Activated effector memory CD4-positive, alpha-beta T cell treated with anti-CD3 and anti-CD28 coated beads, Interleukin-2, amount 50 U/mL, for 16 hours (primary cell): ENCODE data around the gene PALM.
A peak's percentile ranks its signal among the peaks of the same experiment; 100 is the strongest.
"Not testable (repeated sequence)": the region's sequence is repeated elsewhere in the genome, so short reads cannot be mapped to it uniquely, and the experiment has no call there.

Source experiments
- DNase-seq: peaks from one replicate; pipeline ENCODE4 v3.0.0-alpha.2; 2020

PALM gene

DNA sequence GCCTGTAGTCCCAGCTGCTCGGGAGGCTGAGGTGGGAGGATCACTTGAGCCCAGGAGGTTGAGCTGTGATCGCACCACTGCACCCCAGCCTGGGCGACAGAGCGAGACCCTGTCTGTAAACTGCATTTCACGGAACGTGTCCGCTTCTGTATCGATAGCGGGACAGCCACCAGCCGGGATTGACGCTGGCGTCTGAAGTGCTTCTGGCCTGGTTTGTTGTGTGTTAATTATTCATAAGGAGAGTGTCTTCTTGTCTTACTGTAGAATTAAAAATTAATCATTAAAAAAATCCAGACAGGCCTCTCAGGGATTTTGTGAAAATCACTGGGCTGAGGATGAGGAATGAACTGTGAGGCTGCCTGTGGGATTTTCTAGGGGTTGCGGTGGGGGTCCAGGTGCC is 26.0 kb downstream of the PALM start:
- no peak for DNase-seq

DNA sequence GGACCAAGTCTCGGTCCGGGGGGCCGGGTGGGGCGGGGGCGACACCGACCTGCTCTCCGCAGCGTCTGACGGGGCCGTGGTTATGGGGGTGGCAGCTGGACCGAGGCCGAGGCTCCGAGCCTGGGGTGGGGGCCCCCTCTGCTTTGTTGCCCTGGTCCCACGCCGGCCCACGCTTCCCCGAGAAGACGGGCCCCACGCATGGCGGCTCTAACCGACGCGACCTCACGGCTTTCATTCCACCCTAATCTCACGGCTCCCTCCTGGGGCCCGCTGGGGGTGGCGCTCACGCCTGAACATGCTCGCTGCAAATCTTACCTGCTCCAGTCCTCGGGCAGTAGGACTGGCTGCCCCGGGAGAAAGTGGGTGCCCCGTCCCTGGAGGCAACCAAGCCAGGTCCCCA is 27.4 kb downstream of the PALM start:
- no peak for DNase-seq

DNA sequence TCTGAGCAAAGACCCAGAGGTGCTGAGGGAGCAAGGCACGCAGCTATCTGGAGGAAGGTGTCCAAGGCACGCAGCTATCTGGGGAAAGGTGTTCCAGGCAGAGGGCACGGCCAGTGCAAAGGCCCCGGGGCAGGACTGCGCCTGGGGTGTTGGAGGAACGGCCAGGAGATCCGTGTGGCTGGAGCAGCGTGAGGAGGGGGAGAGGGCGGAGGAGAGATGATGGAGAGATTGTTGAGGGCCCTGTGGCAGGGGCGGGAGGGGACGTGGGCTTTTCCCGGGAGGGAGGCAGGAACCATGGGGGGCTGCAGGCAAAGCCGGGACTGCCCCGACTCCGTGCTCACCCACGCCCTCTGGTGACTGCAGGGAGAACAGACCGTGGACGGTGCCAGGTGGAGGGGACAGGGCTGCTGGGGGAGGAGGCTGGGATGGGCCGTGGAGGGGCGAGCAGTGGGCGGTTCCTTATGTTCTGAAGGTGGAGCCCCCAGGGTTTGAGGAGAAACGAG is 28.9 kb downstream of the PALM start:
- DNase-seq = peak; percentile 86

DNA sequence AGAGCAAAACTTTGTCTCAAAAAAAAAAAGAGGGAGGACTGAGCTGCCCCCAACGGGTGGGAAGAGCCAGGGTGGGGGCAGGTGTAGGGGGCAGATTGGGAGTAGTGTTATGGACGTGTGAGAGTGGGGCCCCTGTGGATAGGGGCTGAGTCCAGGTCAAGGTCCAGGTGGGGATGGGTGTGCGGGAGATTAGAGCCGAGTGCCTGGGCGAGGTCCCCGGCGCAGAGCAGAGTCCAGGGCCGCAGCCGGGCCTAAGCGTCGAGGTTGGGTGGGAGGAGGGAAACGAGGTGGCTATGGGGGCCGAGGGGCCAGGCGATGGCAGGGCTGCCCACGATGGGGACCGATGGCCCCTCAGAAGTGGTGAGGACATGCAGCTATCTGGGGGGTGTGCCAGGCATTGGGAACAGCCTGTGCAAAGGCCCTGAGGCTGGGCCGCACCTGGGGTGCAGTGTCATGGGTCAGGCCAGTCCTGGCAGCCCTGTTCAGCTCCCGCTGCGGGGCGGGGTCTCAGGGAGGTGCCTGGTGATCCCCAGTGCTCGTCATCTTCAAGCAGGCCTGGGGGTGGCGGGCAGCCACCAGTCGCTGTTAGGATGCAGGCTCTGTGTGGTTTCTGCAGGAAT is 29.9 kb downstream of the PALM start:
- no peak for DNase-seq

DNA sequence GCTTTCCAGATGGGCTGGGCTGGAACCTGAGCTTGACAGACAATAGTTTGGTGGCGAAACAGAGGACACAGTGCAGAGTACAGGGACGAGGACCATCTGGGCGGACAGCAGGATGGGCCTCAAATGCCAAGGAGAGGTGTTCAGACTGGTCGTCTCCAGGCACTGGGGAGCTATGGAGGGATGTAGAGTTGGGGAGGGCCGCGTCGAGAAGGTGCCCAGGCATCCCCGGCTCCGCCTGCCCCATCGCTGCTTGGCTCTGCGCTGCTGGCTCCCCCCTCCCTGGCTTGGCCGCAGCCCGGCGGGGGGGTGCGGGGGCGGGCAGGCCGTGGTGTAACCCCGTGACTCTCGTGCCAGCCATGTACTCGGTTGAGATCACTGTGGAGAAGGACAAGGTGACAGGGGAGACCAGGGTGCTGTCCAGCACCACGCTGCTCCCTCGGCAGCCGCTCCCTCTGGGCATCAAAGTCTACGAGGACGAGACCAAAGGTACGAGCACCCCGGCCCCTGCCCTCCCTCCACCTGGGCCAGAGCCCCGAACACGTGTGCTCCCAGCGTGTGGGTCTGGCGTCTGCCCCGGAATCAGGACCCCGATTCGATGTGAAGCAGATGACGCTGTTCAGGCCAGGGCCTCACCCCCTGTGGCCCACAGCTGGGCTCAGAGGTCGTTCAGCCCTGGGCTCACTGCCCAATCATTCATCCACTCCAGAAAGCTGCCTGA is 31.4 kb downstream of the PALM start:
- no peak for DNase-seq

DNA sequence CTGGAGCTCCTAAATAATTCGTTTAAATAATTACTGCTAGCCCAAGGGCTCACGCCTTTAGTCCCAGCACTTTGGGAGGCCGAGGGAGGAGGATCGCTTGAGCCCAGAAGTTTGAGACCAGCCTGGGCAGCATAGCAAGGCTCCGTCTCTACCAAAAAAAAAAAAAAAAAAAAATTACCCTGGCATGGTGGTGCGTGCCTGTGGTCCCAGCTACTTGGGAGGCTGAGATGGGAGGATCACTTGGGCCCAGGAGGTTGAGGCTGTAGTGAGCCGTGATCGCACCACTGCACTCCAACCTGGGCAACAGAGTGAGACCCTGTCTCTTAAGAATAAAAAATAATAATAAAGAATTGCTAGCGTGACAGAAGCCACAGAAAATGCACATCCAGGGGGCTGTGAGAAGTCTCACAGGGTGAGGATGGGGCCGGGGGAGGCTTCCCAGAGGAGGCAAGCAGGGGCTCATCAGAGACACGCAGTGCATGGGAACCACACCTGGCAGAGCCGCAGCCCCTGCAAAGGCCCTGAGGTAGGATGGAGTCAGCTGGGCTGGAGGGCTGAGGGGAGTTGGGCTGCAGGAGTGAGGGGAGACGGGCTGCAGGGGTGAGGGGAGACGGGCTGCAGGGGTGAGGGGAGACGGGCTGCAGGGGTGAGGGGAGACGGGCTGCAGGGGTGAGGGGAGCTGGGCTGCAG is 32.2 kb downstream of the PALM start:
- peak; percentile 66 for DNase-seq

DNA sequence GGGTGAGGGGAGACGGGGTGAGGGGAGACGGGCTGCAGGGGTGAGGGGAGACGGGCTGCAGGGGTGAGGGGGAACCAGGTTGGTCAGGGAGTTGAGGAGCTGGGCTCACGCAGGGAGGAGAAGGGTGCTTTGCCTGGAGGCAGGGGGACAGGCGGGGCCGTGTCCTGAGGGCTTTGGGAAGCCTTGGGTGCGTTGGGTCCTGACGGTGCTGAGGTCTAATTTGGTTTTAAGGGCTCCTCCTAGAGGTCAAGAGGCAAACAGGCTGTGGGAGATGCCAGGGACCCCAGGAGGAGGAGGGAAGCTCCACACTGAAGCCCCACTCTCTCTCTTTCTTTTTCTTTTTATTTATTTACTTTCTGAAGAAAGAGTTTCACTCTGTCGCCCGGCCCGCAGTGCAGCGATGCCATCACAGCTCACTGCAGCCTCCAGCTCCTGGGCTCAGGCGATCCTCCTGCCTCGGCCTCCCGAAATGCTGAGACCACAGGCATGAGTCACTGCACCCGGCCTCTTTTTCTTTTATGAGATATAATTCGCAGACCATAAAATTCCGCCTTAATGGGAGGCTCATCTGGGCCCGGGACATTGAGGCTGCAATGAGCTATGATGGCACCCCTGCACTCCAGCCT is 32.9 kb downstream of the PALM start:
- peak; percentile 70 for DNase-seq

DNA sequence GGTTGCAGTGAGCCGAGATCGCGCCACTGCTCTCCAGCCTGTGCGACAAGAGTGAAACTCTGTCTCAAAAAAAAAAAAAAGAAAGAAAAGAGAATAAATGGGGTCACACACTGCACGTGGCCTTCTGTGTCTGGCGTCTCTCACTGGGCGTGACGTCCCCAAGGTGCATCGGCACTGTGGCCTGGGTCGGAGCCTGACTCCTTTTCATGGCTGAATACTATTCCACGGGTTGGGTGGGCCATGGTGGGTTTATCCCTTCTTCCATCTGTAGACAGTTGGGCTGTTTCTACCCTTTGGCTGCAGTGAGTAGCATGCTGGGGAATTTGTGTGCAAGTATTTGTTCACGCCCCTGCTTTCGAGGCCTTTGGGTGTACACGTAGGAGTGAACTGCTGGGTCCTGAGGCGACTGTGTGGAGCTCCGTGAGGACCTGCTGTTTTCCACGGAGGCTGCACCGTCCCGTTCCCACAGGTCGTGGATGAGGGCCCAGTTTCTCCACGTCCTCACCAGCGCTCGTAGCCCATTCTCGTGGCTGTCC is 33.9 kb downstream of the PALM start:
- DNase-seq = no peak

DNA sequence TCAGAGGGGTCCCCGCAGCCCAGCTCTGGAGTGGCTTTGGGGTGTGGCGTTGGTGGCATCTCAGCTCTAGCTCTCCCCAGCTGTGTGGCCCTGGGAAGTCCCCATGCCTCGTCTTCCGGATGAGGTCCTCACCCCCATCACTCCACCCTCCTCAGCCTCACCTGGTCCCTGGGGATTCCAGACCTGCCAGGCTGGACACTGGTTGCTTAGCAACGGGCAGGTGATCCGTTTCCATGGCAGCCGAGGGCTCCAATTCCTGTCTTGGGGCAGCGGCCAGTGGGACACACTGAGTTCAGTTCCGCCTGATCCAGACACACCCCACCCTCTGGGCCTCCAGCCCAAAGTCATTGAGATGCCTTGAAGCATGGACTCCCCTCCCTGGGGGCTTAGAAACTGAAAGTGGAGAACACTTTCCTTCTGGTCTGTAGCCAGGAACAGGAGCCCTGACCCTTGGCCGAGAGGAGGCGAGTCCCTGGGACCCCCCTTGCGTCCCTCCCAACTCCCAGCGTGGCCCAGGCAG is 34.5 kb downstream of the PALM start:
- DNase-seq = no peak

DNA sequence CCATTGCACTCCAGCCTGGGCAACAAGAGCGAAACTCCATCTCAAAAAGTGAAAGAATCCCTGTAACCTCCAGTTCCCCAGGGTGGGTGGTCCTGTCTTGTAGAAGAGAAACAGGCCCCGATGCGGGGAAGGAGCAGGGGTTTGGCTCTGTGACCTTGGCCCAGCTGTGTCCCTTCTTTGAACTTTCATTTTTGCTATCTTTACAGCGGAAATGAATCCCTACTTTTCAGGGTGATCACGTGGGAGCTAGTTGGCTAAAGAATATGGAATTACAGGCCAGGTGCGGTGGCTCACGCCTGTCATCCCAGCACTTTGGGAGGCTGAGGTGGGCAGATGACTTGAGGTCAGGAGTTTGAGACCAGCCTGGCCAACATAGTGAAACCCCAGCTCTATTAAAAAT is 36.4 kb downstream of the PALM start:
- DNase-seq = not testable (repeated sequence)

DNA sequence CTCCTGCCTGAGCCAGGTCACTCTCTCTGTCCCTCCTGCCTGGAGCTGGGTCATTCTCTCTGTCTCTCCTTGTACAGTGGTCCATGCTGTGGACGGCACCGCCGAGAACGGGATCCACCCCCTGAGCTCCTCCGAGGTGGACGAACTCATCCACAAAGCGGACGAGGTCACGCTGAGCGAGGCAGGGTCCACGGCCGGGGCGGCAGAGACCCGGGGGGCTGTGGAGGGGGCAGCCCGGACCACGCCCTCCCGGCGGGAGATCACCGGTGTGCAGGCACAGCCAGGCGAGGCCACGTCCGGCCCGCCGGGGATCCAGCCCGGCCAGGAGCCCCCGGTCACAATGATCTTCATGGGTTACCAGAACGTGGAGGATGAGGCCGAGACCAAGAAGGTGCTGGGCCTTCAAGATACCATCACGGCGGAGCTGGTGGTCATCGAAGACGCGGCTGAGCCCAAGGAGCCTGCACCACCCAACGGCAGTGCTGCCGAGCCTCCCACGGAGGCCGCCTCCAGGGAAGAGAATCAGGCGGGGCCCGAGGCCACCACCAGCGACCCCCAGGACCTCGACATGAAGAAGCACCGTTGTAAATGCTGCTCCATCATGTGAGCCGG is 37.6 kb downstream of the PALM start:
- DNase-seq = no peak

DNA sequence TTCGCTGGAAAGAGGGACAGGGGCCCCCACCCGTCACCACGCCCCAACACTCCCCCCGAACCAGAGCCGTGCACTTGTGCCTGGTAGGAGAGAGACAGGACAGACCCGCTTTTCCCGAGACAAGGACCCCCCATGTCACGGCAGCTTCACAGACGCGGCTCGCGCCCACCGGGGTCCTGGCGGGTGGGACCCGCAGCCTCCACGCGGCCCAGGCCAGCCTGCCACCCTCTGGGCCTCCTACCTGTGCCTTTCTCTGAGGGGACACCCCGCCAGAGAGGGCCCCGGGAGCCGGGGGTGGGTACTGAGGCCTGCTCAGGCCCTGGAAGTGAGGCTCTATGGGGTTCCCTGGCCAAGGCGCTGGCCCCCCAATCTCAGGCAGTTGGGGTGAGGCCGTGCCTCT is 38.2 kb downstream of the PALM start:
- DNase-seq = no peak

DNA sequence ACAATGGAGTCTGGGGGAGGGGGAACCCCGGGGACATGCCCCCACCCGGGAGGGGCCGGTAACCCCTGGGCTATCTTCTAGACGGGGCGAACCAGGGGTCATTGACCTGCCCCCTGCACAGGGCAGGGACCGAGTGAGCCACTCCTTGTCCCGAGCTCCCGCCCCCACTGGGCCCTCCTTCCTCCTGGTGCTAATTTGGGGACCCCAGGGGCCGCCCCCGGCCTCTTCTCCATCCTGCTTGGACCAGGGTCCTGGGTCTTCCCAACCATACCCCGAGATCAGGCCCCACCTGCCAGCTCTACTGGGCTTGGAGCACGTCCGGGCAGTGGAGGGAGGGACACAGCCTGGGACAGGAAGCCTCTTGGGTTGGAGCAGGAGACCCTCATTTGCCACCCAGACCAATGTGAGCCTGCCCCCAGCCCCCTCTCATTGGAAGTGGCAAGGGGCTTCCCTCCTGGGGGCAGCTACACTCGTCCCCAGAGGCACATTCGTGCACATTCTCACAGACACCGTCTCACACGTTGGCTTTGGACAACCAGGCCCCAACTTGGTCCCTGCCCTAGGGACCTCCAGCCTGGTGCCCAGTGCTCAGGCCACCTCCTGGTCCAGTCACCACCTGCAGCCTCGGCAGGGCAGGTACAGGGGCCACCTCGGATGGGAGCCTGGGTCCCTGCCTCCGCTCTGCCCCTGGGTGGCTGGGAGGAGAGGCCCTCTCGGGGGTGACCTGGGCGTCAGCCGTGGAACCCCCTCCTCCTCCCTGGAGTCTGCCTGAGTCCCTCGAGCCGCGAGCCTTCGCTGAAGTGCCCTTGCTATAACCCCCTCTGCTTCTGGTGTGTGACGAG is 38.9 kb downstream of the PALM start:
- DNase-seq = no peak

DNA sequence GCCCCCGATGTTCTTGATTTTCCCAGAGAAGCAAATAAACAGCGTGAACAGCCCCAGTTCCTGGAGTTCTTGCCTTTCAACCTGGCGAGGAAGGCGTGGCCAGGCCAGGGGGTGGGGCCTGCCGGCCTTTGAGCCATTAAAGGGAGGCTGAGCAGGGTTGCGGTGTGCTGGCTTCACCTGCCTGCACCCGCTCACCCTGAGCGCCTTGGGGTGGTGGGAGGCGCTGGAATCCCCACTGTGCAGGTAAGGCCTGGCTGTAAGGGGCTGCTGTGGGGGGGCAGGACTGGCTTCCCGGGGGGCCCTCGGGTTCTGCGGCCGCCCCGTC is 39.5 kb downstream of the PALM start:
- DNase-seq = no peak

DNA sequence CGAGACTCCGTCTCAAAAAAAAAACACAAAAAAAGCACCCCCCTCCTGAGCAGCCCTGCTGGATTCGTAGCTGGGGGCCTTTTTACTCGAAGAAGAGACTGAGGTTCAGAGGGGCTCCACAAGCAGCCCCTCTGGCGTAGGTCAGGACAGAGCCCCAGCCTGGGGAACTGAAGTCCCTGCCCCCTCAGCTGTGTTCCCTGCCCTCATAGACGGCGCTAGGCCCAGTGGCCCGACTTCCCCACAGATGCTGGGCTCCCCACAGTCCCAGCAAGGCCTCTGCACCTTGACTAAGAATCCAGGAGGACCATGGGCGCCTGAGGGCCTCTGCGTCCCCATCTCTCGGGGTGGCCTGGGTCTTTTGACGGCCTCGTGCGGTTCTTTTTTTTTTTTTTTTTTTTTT is 41.1 kb downstream of the PALM start:
- DNase-seq = no peak

DNA sequence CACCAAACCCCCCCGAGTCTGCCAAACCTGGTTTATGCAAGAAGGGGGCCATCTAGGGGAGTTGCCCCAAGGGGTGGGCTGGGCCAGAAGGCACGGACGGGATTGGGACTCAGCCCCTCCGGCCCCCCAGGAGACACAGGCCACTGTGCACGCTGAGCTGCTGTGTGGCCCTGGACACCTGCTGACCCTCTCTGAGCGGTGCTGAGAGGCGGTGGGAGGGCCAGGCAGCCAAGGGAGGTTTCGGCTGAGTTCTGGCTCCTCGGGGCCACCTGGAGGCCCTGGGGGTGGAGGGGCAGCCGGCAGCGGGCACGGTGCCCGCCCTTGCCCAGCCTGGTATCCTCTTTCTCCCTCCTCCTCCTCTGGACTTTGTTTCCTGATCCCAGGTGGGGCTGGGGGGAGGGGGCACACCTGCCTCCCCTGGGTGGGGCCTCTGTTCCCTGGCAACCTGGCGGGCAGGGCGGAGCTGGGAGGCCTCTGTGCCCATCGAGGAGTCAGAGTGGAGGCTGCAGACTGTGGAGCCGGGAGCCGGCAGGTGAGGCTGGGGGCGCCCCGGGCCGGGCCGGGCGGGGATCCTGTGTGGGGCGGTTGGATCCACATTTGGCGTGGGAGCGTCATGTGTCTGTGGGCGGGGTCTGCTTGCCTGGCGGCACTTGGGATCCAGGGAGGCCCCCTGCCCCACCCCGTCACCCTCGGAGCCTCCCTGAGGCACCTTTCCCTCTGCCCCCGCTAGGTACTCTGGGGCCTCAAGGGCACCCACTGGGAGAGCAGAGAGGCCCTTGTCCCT is 42.1 kb downstream of the PALM start, which contains the start of gene MISP:
TSS of gene MISP (plus strand) at position 473 of the 784 bp plus-strand sequence. CDS start 5,835 bp downstream, outside the sequence.
- DNase-seq = no peak

DNA sequence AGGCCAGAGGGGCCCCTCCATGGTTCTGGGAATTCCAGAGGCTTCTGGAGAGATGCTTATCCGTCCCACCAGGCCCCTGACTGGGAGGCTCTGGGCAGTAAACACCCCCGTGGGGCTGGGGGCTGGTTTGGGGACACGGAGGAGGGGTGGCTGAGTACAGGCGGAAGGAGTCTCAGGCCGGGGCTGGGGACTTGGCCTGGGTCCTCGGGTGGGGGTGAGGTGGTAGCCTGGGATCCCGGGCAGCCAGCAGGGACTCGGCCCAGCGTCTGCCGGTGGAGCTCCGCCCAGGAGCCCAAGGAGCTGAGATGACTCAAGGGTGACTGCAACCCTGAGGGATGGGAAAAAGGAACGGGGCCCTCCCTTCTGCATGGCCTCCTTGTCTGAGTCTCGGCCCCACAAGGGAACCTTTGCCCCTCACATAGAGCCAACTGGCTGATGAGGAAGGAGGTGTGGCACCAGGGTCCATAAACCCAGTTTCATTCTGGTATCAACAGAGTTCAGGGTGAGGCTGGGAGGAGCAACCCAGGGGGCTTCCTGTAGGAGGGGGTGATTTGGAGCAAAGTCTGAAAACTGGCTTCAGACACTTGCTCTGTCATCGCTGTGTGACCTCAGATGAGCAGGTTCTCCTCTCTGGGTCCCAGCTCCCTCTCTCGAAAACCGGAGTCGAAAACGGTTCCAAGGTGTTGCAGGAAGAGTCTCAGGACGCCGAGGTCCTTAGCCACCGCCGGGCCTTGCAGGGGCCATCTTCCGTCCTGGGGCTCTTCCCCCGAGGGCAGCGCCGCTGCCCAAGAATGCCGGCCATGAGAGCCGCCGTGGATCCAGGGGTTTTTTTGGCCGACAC is 43.0 kb downstream of the PALM start:
- no peak for DNase-seq

DNA sequence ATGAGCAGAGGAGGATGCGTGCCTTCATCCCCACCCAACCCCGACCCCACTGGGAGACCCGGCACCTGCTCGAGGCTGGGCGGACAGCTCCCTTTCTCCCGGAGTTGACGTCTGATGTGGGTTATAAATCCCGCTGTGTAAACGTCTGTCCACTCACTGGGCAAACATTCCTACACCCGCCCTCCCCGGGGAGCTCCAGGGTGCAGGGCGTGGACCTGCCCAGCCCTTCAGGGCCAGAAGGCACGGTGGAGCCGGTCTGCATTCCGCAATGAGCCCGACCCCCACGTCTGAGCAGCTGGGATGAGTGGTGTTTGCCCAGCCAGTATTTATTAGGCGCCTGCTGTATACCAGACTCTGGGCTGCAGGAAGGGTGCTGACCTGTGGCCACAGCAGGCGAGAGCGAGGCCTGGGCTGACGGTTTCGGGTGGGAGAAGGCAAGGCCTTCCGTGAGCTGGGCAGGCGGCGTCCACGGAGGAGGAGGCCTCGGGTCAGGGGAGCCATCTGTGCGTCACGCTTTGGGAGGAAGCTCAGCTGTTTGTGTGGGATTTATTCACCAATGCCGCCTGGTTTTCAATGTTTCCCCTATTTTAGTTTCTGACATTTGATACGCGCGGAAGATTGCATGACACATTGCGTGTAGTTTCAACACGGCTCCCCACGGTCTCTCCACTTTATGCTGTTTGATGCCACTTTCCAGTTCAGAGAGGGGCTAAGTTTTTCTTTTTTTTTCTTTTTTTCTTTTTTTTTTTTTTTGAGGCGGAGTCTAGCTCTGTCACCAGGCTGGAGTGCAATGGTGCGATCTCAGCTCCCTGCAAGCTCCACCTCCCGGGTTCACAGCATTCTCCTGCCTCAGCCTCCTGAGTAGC is 44.1 kb downstream of the PALM start:
- no peak for DNase-seq

DNA sequence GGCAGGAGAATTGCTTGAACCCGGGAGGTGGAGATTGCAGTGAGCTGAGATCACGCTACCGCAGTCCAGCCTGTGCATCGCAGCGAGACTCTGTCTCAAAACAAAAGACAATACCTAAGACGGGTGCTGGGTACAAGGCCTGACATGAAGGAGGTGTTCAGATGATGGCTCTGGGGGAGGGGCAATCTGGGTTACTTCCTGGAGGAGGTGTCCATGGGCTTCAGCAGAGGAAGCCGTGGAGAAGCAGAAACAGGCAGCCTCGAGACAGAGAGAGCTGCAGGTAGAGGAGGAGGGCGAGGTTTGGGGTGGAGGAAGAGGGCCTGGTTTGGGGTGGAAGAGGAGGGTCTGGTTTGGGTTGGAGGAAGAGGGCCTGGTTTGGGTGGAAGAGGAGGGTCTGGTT is 45.8 kb downstream of the PALM start:
- DNase-seq = no peak
